GM23338 (cell line): ENCODE data around the gene TRABD. TPM values are rescaled to one million over a fixed set of nuclear protein-coding genes. Genes with fewer than 3 reads are reported as not detected.
"Not testable (repeated sequence)": the region's sequence is repeated elsewhere in the genome, so short reads cannot be mapped to it uniquely, and the experiment has no call there.

Source experiments
- ATAC-seq: fragments of 200-7000 bp; cut with Tn5 transposase; 3 replicates; pipeline ENCODE4 v1.9.1; 2020
- DNase-seq: peaks from one replicate; pipeline ENCODE4 v3.0.0-alpha.2; 2015; ENCODE audit warnings: low spot score
- H2AFZ ChIP-seq: fragments of 200-600 bp; sonication (generic); 2 replicates; pipeline ENCODE4 v1.8.0; 2016; ENCODE audit warnings: antibody characterized with exemption, mild to moderate bottlenecking, moderate library complexity
- H3F3A ChIP-seq: fragments of 200-600 bp; sonication (generic); replicated peaks from 2 replicates; pipeline ENCODE4 v1.8.0; 2017; ENCODE audit warnings: antibody characterized with exemption, mixed run types, low read depth
- H3K27ac ChIP-seq: fragments of 200-600 bp; sonication (generic); 2 replicates; pipeline ENCODE4 v1.6.1; 2016; ENCODE audit warnings: low read depth
- H3K27me3 ChIP-seq: fragments of 200-600 bp; sonication (generic); 2 replicates; pipeline ENCODE4 v1.8.0; 2016; ENCODE audit warnings: mild to moderate bottlenecking, mixed run types, moderate library complexity; ENCODE audit not compliant: insufficient read depth
- H3K36me3 ChIP-seq: fragments of 200-600 bp; sonication (generic); 2 replicates; pipeline ENCODE4 v1.8.0; 2016; ENCODE audit warnings: mild to moderate bottlenecking; ENCODE audit not compliant: insufficient read depth
- H3K4me1 ChIP-seq: fragments of 200-600 bp; sonication (generic); 2 replicates; pipeline ENCODE4 v1.8.0; 2016; ENCODE audit warnings: mild to moderate bottlenecking, moderate library complexity; ENCODE audit not compliant: insufficient read depth
- H3K4me2 ChIP-seq: fragments of 200-600 bp; sonication (generic); 2 replicates; pipeline ENCODE4 v1.7.1; 2017; ENCODE audit warnings: mixed run types
- H3K4me3 ChIP-seq: fragments of 200-600 bp; sonication (generic); 2 replicates; pipeline ENCODE4 v1.6.1; 2016; ENCODE audit warnings: mixed run types
- H3K79me2 ChIP-seq: fragments of 200-600 bp; sonication (generic); replicated peaks from 2 replicates; pipeline ENCODE4 v1.8.0; 2017; ENCODE audit warnings: mild to moderate bottlenecking; ENCODE audit not compliant: insufficient read depth
- H3K9me2 ChIP-seq: fragments of 200-600 bp; sonication (generic); 2 replicates; pipeline ENCODE4 v1.8.0; 2017; ENCODE audit not compliant: insufficient read depth
- H4K20me1 ChIP-seq: fragments of 200-600 bp; sonication (generic); replicated peaks from 2 replicates; pipeline ENCODE4 v1.8.0; 2017; ENCODE audit warnings: mild to moderate bottlenecking; ENCODE audit not compliant: insufficient read depth
- H3K27ac Mint-ChIP-seq: 2 replicates; pipeline ENCODE4 v1.8.0; 2020; ENCODE audit warnings: inconsistent platforms, mild to moderate bottlenecking, moderate library complexity, mixed read lengths
- H3K27me3 Mint-ChIP-seq: 3 replicates; pipeline ENCODE4 v1.8.0; 2022; ENCODE audit warnings: low read depth, mild to moderate bottlenecking, moderate library complexity, mixed read lengths, inconsistent platforms; ENCODE audit not compliant: insufficient read depth, poor library complexity
- H3K36me3 Mint-ChIP-seq: 3 replicates; pipeline ENCODE4 v1.8.0; 2021; ENCODE audit warnings: low read depth, mild to moderate bottlenecking, inconsistent platforms, moderate library complexity, mixed read lengths
- H3K4me1 Mint-ChIP-seq: 3 replicates; pipeline ENCODE4 v1.8.0; 2020; ENCODE audit warnings: mild to moderate bottlenecking, inconsistent platforms, mixed read lengths
- H3K4me3 Mint-ChIP-seq: 3 replicates; pipeline ENCODE4 v1.8.0; 2021; ENCODE audit warnings: moderate library complexity, mild to moderate bottlenecking, inconsistent platforms, mixed read lengths
- H3K9me3 Mint-ChIP-seq: 3 replicates; pipeline ENCODE4 v1.8.0; 2020; ENCODE audit warnings: moderate library complexity, mild to moderate bottlenecking, inconsistent platforms, mixed read lengths
- CREB1 ChIP-seq: fragments of 250-450 bp; sonication (Bioruptor Pico); IDR thresholded peaks from 2 replicates; pipeline ENCODE4 v1.5.0; 2020; ENCODE audit warnings: low read depth, mild to moderate bottlenecking, moderate library complexity
- EZH2 ChIP-seq: fragments of 200-600 bp; sonication (generic); IDR thresholded peaks from one replicate; pipeline ENCODE4 v1.8.0; 2017; ENCODE audit warnings: antibody characterized with exemption, mild to moderate bottlenecking, low read depth; ENCODE audit not compliant: unreplicated experiment
- POLR2AphosphoS5 ChIP-seq: IDR thresholded peaks from 2 replicates; pipeline ENCODE4 v1.6.1; 2016; ENCODE audit warnings: antibody characterized with exemption, low read depth
- polyA plus RNA-seq: library from polyadenylated mRNA; unstranded; fragments of >200 nt; fragmentation: Nextera tagmentation; extraction: Ambion mirVana; gene quantifications from 2 replicates; pipeline ENCODE4 v1.2.1, GENCODE V29; 2016
- total RNA-seq: library from RNA; depleted of rRNA; stranded (reverse); fragments of >200 nt; shearing (Covaris generic); gene quantifications from 2 replicates; pipeline ENCODE4 v1.2.3, GENCODE V29; 2014
- TF ChIP-seq, protein P1 (sequence below), 2 experiments: fragments of 200-600 bp in 1 of 2; sonication (generic) in 1 of 2; conservative IDR thresholded peaks; 2 replicates each; pipeline versions ENCODE4 v1.5.1 to v1.6.1; 2016 to 2017; ENCODE audit warnings: antibody characterized with exemption in 2 of 2, low read depth in 2 of 2, mild to moderate bottlenecking in 2 of 2, moderate library complexity in 1 of 2

Gene TRABD
- total and polyA plus RNA-seq, 2 experiments from 2014 or later, result 44.1 to 66.1 TPM

DNA sequence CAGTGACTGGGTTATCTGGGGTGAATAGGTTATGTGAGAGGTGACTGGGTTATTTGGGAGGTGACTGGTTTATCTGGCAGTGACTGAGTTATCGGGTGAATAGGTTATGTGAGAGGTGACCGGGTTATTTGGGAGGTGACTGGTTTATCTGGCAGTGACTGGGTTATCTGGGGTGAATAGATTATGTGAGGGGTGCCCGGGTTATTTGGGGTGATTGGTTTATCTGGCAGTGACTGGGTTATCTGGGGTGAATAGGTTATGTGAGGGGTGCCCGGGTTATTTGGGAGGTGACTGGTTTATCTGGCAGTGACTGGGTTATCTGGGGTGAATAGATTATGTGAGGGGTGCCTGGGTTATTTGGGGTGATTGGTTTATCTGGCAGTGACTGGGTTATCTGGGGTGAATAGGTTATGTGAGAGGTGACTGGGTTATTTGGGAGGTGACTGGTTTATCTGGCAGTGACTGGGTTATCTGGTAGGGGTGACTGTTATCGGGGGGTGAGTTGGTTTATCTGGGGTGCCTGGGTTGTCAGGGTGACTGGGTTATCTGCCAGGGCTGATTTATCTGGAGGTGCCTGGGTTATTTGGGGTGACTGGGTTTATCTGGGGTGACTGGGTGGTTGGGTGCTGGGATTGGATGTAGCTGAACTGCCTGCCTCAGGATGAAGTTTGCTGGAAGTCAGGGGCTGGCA is 17.1 kb upstream of the TRABD start:
- DNase-seq, H3K36me3 ChIP-seq, ATAC-seq, H3K9me3 Mint-ChIP-seq, H3K9me2 ChIP-seq, H3K4me1 Mint-ChIP-seq, H4K20me1 ChIP-seq, H3K36me3 Mint-ChIP-seq, H3K27ac ChIP-seq, H3F3A ChIP-seq, H3K79me2 ChIP-seq, H2AFZ ChIP-seq, H3K4me1 ChIP-seq, H3K27ac Mint-ChIP-seq: not testable (repeated sequence)
- Histone ChIP-seq H3K4me3 (peak overlapping the region; percentile 50), H3K4me2 (peak overlapping the region; percentile 79), H3K27me3 (peaks cover 24% of the 10 kb centered on the region)
- Mint-ChIP-seq H3K27me3 (peaks cover 32% of the 10 kb centered on the region), H3K4me3 (peak overlapping the region; percentile 65)

DNA sequence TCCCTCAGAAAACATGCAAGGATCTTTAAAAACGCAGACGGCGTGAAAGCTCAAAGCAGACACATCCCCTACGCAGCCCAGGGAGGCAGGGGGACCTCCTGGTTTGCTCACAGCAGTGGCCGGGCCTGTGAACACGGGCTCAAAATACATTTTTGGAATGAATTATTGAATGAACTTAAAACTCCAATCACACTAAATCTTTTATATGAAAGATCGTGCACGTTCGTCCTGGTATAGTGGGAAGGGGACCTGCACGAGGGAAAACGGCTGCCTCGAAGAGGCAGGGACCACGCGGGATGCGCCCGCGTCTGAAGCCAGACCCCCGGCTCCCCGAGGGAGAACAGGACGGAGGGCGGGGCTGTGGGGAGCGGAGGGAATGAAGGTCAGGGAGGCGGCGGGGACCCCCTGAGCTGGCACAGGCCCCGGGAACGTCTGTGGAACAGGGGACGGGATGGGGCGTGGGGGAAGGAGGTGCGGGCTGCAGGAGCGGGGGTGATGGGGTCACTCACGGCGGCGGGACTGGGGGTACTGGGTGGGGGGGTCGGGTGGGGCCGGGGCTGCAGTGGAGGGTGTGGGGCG is 16.4 kb upstream of the TRABD start:
- H3F3A ChIP-seq, result no peaks in the 10 kb centered on the region
- peaks cover 28% of the 10 kb centered on the region for H3K27me3 Mint-ChIP-seq
- peak overlapping the region; percentile 79 for H3K4me2 ChIP-seq
- peak; percentile 54 for DNase-seq
- H3K36me3 Mint-ChIP-seq, result no peaks in the 10 kb centered on the region
- H3K27ac Mint-ChIP-seq, result no peak overlapping the region
- H3K4me1 Mint-ChIP-seq, result peaks cover 3% of the 10 kb centered on the region; the same call in 2 of the 3 replicates
- H2AFZ ChIP-seq, result peak overlapping the region; percentile 81; the same call in 1 of the 2 replicates
- no peaks in the 10 kb centered on the region for H3K9me2 ChIP-seq
- H3K4me3 Mint-ChIP-seq, result peak overlapping the region; percentile 65
- H3K27me3 ChIP-seq, result peaks cover 24% of the 10 kb centered on the region
- H3K4me1 ChIP-seq, result 0 out of 2 replicates have a peak, but pooled peaks cover 7% of the 10 kb centered on the region
- ATAC-seq, result peak; percentile 26
- TF ChIP-seq EZH2 (peak; percentile 50), CREB1 (CRISPR knock-in tag) (no peak)
- H3K9me3 Mint-ChIP-seq, result no peaks in the 10 kb centered on the region; the same call in 2 of the 3 replicates
- H3K36me3 ChIP-seq, result no peaks in the 10 kb centered on the region
- H4K20me1 ChIP-seq, result no peaks in the 10 kb centered on the region
- no peak overlapping the region for H3K27ac ChIP-seq
- H3K79me2 ChIP-seq, result no peaks in the 10 kb centered on the region
- peak overlapping the region; percentile 50 for H3K4me3 ChIP-seq

DNA sequence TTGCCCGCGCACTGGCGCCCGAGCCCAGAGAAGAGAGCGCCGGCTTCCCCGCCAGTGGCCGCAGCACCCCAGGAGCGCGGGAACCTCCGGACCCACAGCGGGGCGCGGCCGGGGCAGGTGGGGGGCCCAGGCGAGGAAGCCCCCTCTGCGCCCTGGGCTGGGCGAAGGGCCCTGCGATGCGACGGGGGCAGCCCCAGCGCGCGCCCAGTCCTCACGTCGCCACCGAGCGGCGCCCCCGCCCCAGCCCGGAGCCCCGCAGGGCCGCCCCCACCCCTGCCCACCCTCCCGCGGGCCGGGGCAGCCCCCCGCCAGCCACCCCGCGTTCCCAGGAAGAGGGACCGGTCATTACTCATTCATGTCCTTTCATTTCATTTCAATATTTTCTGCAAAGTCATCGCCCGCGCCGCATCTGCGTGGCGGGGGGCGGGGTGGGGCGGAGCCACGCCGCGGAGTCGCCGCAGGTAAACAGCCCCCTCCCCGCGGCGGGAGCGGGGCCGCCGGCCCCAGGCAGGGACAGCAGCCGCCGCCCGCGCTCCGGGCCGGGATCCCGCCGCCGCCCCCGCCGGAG is 15.9 kb upstream of the TRABD start:
- DNase-seq (peak; percentile 48), ATAC-seq (peak; percentile 43)
- Histone ChIP-seq H3K4me3 (peak overlapping the region; percentile 50; the same call in 1 of the 2 replicates), H3K27ac (no peak overlapping the region), H3K4me1 (0 out of 2 replicates have a peak, but pooled peaks cover 7% of the 10 kb centered on the region), H3K9me2 (no peaks in the 10 kb centered on the region), H3F3A (no peaks in the 10 kb centered on the region), H2AFZ (no peak overlapping the region), H3K36me3 (no peaks in the 10 kb centered on the region), H3K79me2 (no peaks in the 10 kb centered on the region), H3K27me3 (peaks cover 24% of the 10 kb centered on the region), H4K20me1 (no peaks in the 10 kb centered on the region), H3K4me2 (no peak overlapping the region; the same call in 1 of the 2 replicates)
- H3K27me3 Mint-ChIP-seq, result peaks cover 27% of the 10 kb centered on the region
- H3K9me3 Mint-ChIP-seq, result no peaks in the 10 kb centered on the region; the same call in 2 of the 3 replicates
- peak overlapping the region; percentile 65 for H3K4me3 Mint-ChIP-seq
- peaks cover 3% of the 10 kb centered on the region; the same call in 2 of the 3 replicates for H3K4me1 Mint-ChIP-seq
- TF ChIP-seq POLR2AphosphoS5, result no peak
- TF ChIP-seq, protein P1, sequence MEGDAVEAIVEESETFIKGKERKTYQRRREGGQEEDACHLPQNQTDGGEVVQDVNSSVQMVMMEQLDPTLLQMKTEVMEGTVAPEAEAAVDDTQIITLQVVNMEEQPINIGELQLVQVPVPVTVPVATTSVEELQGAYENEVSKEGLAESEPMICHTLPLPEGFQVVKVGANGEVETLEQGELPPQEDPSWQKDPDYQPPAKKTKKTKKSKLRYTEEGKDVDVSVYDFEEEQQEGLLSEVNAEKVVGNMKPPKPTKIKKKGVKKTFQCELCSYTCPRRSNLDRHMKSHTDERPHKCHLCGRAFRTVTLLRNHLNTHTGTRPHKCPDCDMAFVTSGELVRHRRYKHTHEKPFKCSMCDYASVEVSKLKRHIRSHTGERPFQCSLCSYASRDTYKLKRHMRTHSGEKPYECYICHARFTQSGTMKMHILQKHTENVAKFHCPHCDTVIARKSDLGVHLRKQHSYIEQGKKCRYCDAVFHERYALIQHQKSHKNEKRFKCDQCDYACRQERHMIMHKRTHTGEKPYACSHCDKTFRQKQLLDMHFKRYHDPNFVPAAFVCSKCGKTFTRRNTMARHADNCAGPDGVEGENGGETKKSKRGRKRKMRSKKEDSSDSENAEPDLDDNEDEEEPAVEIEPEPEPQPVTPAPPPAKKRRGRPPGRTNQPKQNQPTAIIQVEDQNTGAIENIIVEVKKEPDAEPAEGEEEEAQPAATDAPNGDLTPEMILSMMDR (conservative IDR thresholded peaks at IDR 0.05; ENCODE audit: low read depth in 2 of 2), result 0 out of 4 replicates have a peak, but pooled peaks of 1 of the 2 experiments have one; percentile 4
- no peak overlapping the region for H3K27ac Mint-ChIP-seq
- no peaks in the 10 kb centered on the region for H3K36me3 Mint-ChIP-seq
